ENCODE results near the gene SALL3.
"Not testable (repeated sequence)": the region's sequence is repeated elsewhere in the genome, so short reads cannot be mapped to it uniquely, and the experiment has no call there.

The SALL3 gene

GRCh38 chr18:78979730-78980278 lies at the start of gene SALL3:
TSS of gene SALL3 (plus strand) at chr18:78979818. CDS start at chr18:78980275, 457 bp downstream.
- no peak for DNase-seq

GRCh38 chr18:78932281-78932680 lies 47.3 kb upstream of the SALL3 start:
- DNase-seq = no peak

- no peak for DNase-seq
These were observed 45.6 kb upstream of the SALL3 start for GRCh38 chr18:78934003-78934402.

- no peak for DNase-seq
These were observed 44.9 kb upstream of the SALL3 start for GRCh38 chr18:78934551-78935225.

- DNase-seq = no peak
These were observed 44.2 kb upstream of the SALL3 start for GRCh38 chr18:78935406-78935805.

- DNase-seq = no peak
These were observed 43.2 kb upstream of the SALL3 start for GRCh38 chr18:78936251-78937005.

GRCh38 chr18:78937166-78937565 lies 42.5 kb upstream of the SALL3 start:
- DNase-seq = no peak

- DNase-seq = peak; percentile 42
These were observed 40.5 kb upstream of the SALL3 start for GRCh38 chr18:78939105-78939504.

GRCh38 chr18:78939734-78940494 lies 39.7 kb upstream of the SALL3 start:
- no peak for DNase-seq

- DNase-seq = not testable (repeated sequence)
These were observed 37.4 kb upstream of the SALL3 start for GRCh38 chr18:78942236-78942635.

GRCh38 chr18:78945628-78946027 lies 34.0 kb upstream of the SALL3 start:
- DNase-seq = no peak

GRCh38 chr18:78947291-78947690 lies 32.3 kb upstream of the SALL3 start:
- no peak for DNase-seq

GRCh38 chr18:78948221-78948620 lies 31.4 kb upstream of the SALL3 start:
- no peak for DNase-seq

- DNase-seq = no peak
These were observed 30.9 kb upstream of the SALL3 start for GRCh38 chr18:78948707-78949106.

- DNase-seq = no peak
These were observed 30.4 kb upstream of the SALL3 start for GRCh38 chr18:78949216-78949615.

- DNase-seq = no peak
These were observed 29.2 kb upstream of the SALL3 start for GRCh38 chr18:78950386-78950785.

- no peak for DNase-seq
These were observed 26.1 kb upstream of the SALL3 start for GRCh38 chr18:78953566-78953965.

GRCh38 chr18:78955051-78955450 lies 24.6 kb upstream of the SALL3 start:
- no peak for DNase-seq

GRCh38 chr18:78957140-78957539 lies 22.5 kb upstream of the SALL3 start:
- DNase-seq = no peak

- DNase-seq = no peak
These were observed 18.9 kb upstream of the SALL3 start for GRCh38 chr18:78960709-78961108.

GRCh38 chr18:78962098-78962497 lies 17.5 kb upstream of the SALL3 start:
- no peak for DNase-seq

- DNase-seq = not testable (repeated sequence)
These were observed 14.9 kb upstream of the SALL3 start for GRCh38 chr18:78964727-78965126.

- DNase-seq = no peak
These were observed 14.4 kb upstream of the SALL3 start for GRCh38 chr18:78965260-78965659.
